ENCODE data around the gene SIL1. TPM values are rescaled to one million over a fixed set of nuclear protein-coding genes. Genes with fewer than 3 reads are reported as not detected.

Gene SIL1
- total RNA-seq, 1 experiment from 2014 or later = 10.7 TPM

DNA sequence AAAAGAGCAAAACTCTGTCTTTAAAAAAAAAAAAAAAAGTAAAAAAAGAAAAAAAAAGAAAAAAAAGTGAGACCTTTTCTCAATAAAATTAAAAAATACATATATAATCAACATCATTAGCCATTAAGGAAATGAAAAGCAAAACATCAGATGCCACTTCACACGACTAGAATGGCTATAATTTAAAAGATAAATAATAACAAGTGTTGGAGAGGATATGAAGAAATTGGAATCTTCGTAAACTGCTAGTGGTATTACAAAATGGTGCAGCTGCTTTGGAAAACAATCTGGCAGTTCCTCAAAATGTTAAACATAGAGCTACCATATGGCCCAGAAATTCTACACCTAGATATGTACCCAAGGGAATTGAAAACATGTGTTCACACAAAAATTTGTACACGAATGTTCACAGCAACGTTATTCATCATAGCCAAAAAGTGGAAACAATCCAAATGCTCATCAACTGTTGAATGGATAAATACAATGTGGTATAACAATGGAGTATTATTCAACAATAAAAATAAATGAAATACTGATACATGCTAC, 45.3 kb upstream of the SIL1 start:
- no peaks in the 10 kb centered on the region for H3K9me3 Mint-ChIP-seq
- H3K4me3 Mint-ChIP-seq = no peak overlapping the region
- H3K27me3 Mint-ChIP-seq (ENCODE audit: low read depth) = no peaks in the 10 kb centered on the region
- DNase-seq (ENCODE audit: low spot score) (no peak), ATAC-seq (no peak)
- no peaks in the 10 kb centered on the region for H3K36me3 Mint-ChIP-seq
- TF ChIP-seq IRF2 (CRISPR knock-in tag; IDR thresholded peaks at IDR 0.05; ENCODE audit: borderline replicate concordance, low read depth) (no peak), SOX15 (CRISPR knock-in tag; IDR thresholded peaks at IDR 0.05) (no peak), NFYB (CRISPR knock-in tag; conservative IDR thresholded peaks at IDR 0.05; ENCODE audit: low read depth) (no peak), PRRX2 (CRISPR knock-in tag; IDR thresholded peaks at IDR 0.05) (no peak), ZNF317 (CRISPR knock-in tag; IDR thresholded peaks at IDR 0.05; ENCODE audit: borderline replicate concordance, low read depth) (no peak), TEAD4 (CRISPR knock-in tag; IDR thresholded peaks at IDR 0.05) (no peak), ZNF121 (CRISPR knock-in tag; IDR thresholded peaks at IDR 0.05) (no peak), CBFB (CRISPR knock-in tag; IDR thresholded peaks at IDR 0.05; ENCODE audit: low read depth) (no peak), RORB (CRISPR knock-in tag; IDR thresholded peaks at IDR 0.05) (no peak), MXD4 (CRISPR knock-in tag; IDR thresholded peaks at IDR 0.05; ENCODE audit: borderline replicate concordance) (no peak), ZNF396 (CRISPR knock-in tag; IDR thresholded peaks at IDR 0.05; ENCODE audit: borderline replicate concordance) (no peak), MYBL2 (CRISPR knock-in tag; IDR thresholded peaks at IDR 0.05) (no peak), KAT7 (CRISPR knock-in tag; IDR thresholded peaks at IDR 0.05; ENCODE audit: borderline replicate concordance) (no peak), ZNF263 (CRISPR knock-in tag; IDR thresholded peaks at IDR 0.05; ENCODE audit: low read depth) (no peak)
- TF ChIP-seq, protein P1, sequence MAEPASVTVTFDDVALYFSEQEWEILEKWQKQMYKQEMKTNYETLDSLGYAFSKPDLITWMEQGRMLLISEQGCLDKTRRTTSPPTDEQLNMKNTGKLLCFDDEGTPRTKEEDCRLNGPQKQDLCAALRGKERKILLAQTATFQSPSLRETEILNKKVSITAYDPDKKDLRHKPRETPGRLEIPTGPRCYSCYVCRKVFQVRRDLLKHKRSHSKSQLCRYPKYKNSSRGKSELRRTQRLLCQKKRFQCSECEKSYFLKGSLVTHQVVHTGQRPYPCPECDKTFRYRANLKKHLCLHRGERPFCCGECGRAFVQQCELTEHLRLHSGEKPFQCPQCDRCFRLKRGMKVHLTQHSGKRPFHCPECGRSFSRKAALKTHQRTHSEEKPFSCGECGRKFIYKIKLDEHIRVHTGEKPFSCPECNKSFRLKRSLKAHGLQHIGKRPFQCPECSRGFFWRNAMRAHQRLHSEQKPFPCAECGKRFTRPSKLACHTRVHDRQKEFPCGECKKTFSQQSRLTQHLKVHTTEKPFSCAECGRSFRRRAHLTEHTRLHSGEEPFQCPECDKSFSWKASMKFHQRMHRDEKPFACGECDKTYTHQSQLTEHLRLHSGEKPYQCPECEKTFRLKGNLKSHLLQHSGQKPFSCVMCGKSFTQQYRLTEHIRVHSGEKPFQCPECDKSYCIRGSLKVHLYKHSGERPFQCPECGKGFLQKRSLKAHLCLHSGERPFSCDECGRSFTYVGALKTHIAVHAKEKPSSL (CRISPR knock-in tag; conservative IDR thresholded peaks at IDR 0.05) = no peak
- TF ChIP-seq, protein P2, sequence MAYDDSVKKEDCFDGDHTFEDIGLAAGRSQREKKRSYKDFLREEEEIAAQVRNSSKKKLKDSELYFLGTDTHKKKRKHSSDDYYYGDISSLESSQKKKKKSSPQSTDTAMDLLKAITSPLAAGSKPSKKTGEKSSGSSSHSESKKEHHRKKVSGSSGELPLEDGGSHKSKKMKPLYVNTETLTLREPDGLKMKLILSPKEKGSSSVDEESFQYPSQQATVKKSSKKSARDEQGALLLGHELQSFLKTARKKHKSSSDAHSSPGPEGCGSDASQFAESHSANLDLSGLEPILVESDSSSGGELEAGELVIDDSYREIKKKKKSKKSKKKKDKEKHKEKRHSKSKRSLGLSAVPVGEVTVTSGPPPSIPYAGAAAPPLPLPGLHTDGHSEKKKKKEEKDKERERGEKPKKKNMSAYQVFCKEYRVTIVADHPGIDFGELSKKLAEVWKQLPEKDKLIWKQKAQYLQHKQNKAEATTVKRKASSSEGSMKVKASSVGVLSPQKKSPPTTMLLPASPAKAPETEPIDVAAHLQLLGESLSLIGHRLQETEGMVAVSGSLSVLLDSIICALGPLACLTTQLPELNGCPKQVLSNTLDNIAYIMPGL (CRISPR knock-in tag; IDR thresholded peaks at IDR 0.05) = no peak
- TF ChIP-seq, protein P3, sequence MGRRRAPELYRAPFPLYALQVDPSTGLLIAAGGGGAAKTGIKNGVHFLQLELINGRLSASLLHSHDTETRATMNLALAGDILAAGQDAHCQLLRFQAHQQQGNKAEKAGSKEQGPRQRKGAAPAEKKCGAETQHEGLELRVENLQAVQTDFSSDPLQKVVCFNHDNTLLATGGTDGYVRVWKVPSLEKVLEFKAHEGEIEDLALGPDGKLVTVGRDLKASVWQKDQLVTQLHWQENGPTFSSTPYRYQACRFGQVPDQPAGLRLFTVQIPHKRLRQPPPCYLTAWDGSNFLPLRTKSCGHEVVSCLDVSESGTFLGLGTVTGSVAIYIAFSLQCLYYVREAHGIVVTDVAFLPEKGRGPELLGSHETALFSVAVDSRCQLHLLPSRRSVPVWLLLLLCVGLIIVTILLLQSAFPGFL (CRISPR knock-in tag; IDR thresholded peaks at IDR 0.05; ENCODE audit: borderline replicate concordance) = no peak
- H3K4me1 Mint-ChIP-seq = peaks cover 12% of the 10 kb centered on the region
- POLR2A ChIA-PET = no interaction called here
- H3K27ac Mint-ChIP-seq = no peak overlapping the region
- CTCF ChIA-PET = interaction anchor here (0.7 kb wide), 1 partner anchor 193 kb away, joined by 4 read pairs; no protein-coding TSS in a partner anchor

DNA sequence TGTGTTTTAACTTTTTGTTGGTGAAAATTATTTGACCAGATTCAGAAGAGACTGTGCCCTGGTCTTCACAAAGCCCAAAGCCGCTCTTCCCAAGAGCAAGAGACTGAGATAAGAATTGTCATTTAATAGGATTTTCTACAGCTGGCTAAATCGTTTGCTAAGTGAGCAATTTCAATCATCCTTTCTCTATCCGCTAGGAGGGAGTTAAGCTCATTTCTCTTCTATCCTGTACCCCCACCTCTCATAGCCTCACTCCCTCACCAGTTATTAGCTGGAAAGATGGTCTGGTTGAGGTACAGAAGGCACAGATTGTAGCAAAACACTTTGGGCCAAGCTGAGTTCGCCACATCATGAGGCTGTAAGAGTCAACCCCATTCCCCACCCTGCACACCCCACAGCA, 43.0 kb upstream of the SIL1 start:
- no peak overlapping the region for H3K27ac Mint-ChIP-seq
- H3K4me3 Mint-ChIP-seq = no peak overlapping the region
- CTCF ChIA-PET = no interaction called here
- DNase-seq (ENCODE audit: low spot score) (no peak), ATAC-seq (no peak)
- peaks cover 14% of the 10 kb centered on the region for H3K9me3 Mint-ChIP-seq
- POLR2A ChIA-PET = no interaction called here
- no peaks in the 10 kb centered on the region for H3K27me3 Mint-ChIP-seq (ENCODE audit: low read depth)
- no peaks in the 10 kb centered on the region for H3K36me3 Mint-ChIP-seq
- H3K4me1 Mint-ChIP-seq = peaks cover 5% of the 10 kb centered on the region
- TF ChIP-seq JUN (CRISPR knock-in tag; IDR thresholded peaks at IDR 0.05) (no peak), ELF4 (CRISPR knock-in tag; IDR thresholded peaks at IDR 0.05; ENCODE audit: low read depth) (no peak), NR2C2 (CRISPR knock-in tag; IDR thresholded peaks at IDR 0.05) (no peak), TEAD4 (CRISPR knock-in tag; IDR thresholded peaks at IDR 0.05) (no peak), TCF7 (CRISPR knock-in tag; IDR thresholded peaks at IDR 0.05; ENCODE audit: low read depth) (no peak), EMX1 (CRISPR knock-in tag; IDR thresholded peaks at IDR 0.05) (no peak), ZNF317 (CRISPR knock-in tag; IDR thresholded peaks at IDR 0.05; ENCODE audit: borderline replicate concordance, low read depth) (no peak)
- TF ChIP-seq, protein P4, sequence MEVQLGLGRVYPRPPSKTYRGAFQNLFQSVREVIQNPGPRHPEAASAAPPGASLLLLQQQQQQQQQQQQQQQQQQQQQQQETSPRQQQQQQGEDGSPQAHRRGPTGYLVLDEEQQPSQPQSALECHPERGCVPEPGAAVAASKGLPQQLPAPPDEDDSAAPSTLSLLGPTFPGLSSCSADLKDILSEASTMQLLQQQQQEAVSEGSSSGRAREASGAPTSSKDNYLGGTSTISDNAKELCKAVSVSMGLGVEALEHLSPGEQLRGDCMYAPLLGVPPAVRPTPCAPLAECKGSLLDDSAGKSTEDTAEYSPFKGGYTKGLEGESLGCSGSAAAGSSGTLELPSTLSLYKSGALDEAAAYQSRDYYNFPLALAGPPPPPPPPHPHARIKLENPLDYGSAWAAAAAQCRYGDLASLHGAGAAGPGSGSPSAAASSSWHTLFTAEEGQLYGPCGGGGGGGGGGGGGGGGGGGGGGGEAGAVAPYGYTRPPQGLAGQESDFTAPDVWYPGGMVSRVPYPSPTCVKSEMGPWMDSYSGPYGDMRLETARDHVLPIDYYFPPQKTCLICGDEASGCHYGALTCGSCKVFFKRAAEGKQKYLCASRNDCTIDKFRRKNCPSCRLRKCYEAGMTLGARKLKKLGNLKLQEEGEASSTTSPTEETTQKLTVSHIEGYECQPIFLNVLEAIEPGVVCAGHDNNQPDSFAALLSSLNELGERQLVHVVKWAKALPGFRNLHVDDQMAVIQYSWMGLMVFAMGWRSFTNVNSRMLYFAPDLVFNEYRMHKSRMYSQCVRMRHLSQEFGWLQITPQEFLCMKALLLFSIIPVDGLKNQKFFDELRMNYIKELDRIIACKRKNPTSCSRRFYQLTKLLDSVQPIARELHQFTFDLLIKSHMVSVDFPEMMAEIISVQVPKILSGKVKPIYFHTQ (CRISPR knock-in tag; IDR thresholded peaks at IDR 0.05) = no peak
- TF ChIP-seq, protein P5, sequence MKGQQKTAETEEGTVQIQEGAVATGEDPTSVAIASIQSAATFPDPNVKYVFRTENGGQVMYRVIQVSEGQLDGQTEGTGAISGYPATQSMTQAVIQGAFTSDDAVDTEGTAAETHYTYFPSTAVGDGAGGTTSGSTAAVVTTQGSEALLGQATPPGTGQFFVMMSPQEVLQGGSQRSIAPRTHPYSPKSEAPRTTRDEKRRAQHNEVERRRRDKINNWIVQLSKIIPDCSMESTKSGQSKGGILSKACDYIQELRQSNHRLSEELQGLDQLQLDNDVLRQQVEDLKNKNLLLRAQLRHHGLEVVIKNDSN (CRISPR knock-in tag; IDR thresholded peaks at IDR 0.05) = no peak
- TF ChIP-seq, protein P6, sequence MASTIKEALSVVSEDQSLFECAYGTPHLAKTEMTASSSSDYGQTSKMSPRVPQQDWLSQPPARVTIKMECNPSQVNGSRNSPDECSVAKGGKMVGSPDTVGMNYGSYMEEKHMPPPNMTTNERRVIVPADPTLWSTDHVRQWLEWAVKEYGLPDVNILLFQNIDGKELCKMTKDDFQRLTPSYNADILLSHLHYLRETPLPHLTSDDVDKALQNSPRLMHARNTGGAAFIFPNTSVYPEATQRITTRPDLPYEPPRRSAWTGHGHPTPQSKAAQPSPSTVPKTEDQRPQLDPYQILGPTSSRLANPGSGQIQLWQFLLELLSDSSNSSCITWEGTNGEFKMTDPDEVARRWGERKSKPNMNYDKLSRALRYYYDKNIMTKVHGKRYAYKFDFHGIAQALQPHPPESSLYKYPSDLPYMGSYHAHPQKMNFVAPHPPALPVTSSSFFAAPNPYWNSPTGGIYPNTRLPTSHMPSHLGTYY (CRISPR knock-in tag; IDR thresholded peaks at IDR 0.05) = no peak
- TF ChIP-seq, protein P7, sequence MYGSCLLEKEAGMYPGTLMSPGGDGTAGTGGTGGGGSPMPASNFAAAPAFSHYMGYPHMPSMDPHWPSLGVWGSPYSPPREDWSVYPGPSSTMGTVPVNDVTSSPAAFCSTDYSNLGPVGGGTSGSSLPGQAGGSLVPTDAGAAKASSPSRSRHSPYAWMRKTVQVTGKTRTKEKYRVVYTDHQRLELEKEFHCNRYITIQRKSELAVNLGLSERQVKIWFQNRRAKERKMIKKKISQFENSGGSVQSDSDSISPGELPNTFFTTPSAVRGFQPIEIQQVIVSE (CRISPR knock-in tag; IDR thresholded peaks at IDR 0.05; ENCODE audit: borderline replicate concordance) = no peak

Measured in WTC11 (cell line).